HepG2 (cell line): ENCODE measurements around the gene PRICKLE3. TPM values are rescaled to one million over a fixed set of nuclear protein-coding genes. Genes with fewer than 3 reads are reported as not detected.
"Not testable (repeated sequence)": the region's sequence is repeated elsewhere in the genome, so short reads cannot be mapped to it uniquely, and the experiment has no call there.

Experiments
- ATAC-seq: fragments of 200-7000 bp; cut with Tn5 transposase; 3 replicates; pipeline ENCODE4 v1.9.1; 2020; ENCODE audit warnings: mild to moderate bottlenecking, moderate library complexity
- BruUV-seq: library from RNA; stranded (reverse); fragments of 400-500 nt; replicated peaks from 2 replicates; lab custom pipeline; 2021; lab: Mats Ljungman, UMichigan
- CTCF ChIA-PET: fragments of 300-600 bp; formaldehyde crosslinking; extraction: SDS; loops from one replicate; lab custom pipeline; 2021; ENCODE audit warnings: low total read pairs, inconsistent platforms, low intra/inter-chr PET ratio; lab: Yijun Ruan, JAX
- POLR2A ChIA-PET: fragments of 350-600 bp; sonication (Branson Sonifier 250); formaldehyde crosslinking; loops from one replicate; lab custom pipeline; 2020; ENCODE audit warnings: antibody characterized with exemption, inconsistent platforms; lab: Yijun Ruan, JAX
- DNase-seq: peaks from one replicate; pipeline ENCODE4 v3.0.0-alpha.2; 2015; ENCODE audit warnings: low spot score
- FAIRE-seq: peaks from 3 replicates; lab custom pipeline; 2011; peaks lifted over from hg19 to GRCh38; lab: Jason Lieb, UNC
- H2AFZ ChIP-seq: one replicate; pipeline ENCODE4 v1.6.1; 2011; ENCODE audit warnings: low read length, inconsistent platforms
- H3K27ac ChIP-seq: fragments of 300-600 bp; 3 replicates; pipeline ENCODE4 v1.8.0; 2011; ENCODE audit warnings: mixed run types, mild to moderate bottlenecking, mixed read lengths, low read length, inconsistent platforms; ENCODE audit not compliant: insufficient read depth; ENCODE audit errors: extremely low read length
- H3K27me3 ChIP-seq, 2 experiments: fragments of 200-600 bp in 1 of 2; 2 replicates in 1 of 2; 3 replicates in 1 of 2; pipeline versions ENCODE4 v1.6.0 to v1.8.0; 2011; ENCODE audit warnings: low read length in 2 of 2, mild to moderate bottlenecking in 2 of 2, moderate library complexity in 2 of 2, inconsistent platforms in 1 of 2; ENCODE audit not compliant: insufficient read depth in 2 of 2, control insufficient read depth in 1 of 2
- H3K36me3 ChIP-seq, 2 experiments: fragments of 200-600 bp in 1 of 2; replicated peaks in 1 of 2; 2 replicates in 1 of 2; 3 replicates in 1 of 2; pipeline versions ENCODE4 v1.5.1 to v1.8.0; 2011; ENCODE audit warnings: low read length in 2 of 2, inconsistent platforms in 1 of 2; ENCODE audit not compliant: insufficient read depth in 2 of 2, control insufficient read depth in 1 of 2
- H3K4me1 ChIP-seq: 2 replicates; pipeline ENCODE4 v1.5.1; 2012; ENCODE audit warnings: low read length, inconsistent platforms; ENCODE audit not compliant: insufficient read depth
- H3K4me2 ChIP-seq: 2 replicates; pipeline ENCODE4 v1.6.0; 2011; ENCODE audit warnings: low read depth, low read length, inconsistent platforms
- H3K4me3 ChIP-seq, 3 experiments: fragments of 200-600 bp in 1 of 3; sonication (generic), shearing (Covaris generic) in 1 of 3; replicated peaks in 1 of 3; 2 replicates each; pipeline ENCODE4 v1.5.1; 2011 to 2016; ENCODE audit warnings: low read length in 3 of 3, inconsistent platforms in 2 of 3, low read depth in 2 of 3, mild to moderate bottlenecking in 2 of 3, control low read depth in 1 of 3, mixed read lengths in 1 of 3; ENCODE audit not compliant: insufficient read depth in 1 of 3
- H3K79me2 ChIP-seq: one replicate; pipeline ENCODE4 v1.6.1; 2011; ENCODE audit warnings: low read length, inconsistent platforms; ENCODE audit not compliant: insufficient read depth
- H3K9ac ChIP-seq: 2 replicates; pipeline ENCODE4 v1.6.0; 2011; ENCODE audit warnings: mild to moderate bottlenecking, low read depth, low read length, inconsistent platforms; ENCODE audit not compliant: insufficient read depth
- H3K9me3 ChIP-seq: 2 replicates; pipeline ENCODE4 v1.5.1; 2012; ENCODE audit warnings: mild to moderate bottlenecking, low read length
- H4K20me1 ChIP-seq: 2 replicates; pipeline ENCODE4 v1.6.0; 2011; ENCODE audit warnings: inconsistent platforms, mild to moderate bottlenecking, low read length, moderate library complexity; ENCODE audit not compliant: insufficient read depth
- ZMYM3 ChIP-seq: sonication (generic); formaldehyde crosslinking; IDR thresholded peaks from 2 replicates; pipeline ENCODE4 v1.5.1; 2020; ENCODE audit warnings: mild to moderate bottlenecking, missing genetic modification reagents
- WGBS: methylation state at CpG from one replicate; pipeline ENCODE4 v1.1.6; 2017; ENCODE audit warnings: low lambda C conversion rate; 5-methylcytosine and 5-hydroxymethylcytosine counted together
- in situ Hi-C: cut with HindIII; loops from 2 replicates; pipeline ENCODE4 v1.10.0; 2017; ENCODE audit warnings: low pct_unique_long_range_greater_than_20kb; ENCODE audit not compliant: extremely low pct_ligation_motif_present
- intact Hi-C: fragments of 100-400 bp; cut with micrococcal nuclease; formaldehyde crosslinking; loops from one replicate; pipeline ENCODE4 v1.10.0; 2022; ENCODE audit not compliant: unreplicated experiment
- polyA plus RNA-seq, 8 experiments: library from polyadenylated mRNA; depleted of rRNA in 3 of 8; stranded (reverse) in 7 of 8; unstranded in 1 of 8; fragments of >200 nt; fragmentation: Illumina TruSeq in 4 of 8; extraction: Trizol in 4 of 8; gene quantifications; 2 replicates each; pipeline versions ENCODE4 v1.2.1 to v1.2.3, GENCODE V29; 2011 to 2016; ENCODE audit warnings: low read depth in 4 of 8, missing spikeins in 1 of 8, mixed read lengths in 1 of 8; ENCODE audit not compliant: insufficient read depth in 1 of 8
- small RNA-seq, 3 experiments: library from RNA; depleted of rRNA; stranded (forward); fragments of <200 nt; gene quantifications; one replicate each; pipeline ENCODE3, GENCODE V24; 2012; ENCODE audit warnings: low read depth in 2 of 3, low replicate concordance in 1 of 3; ENCODE audit not compliant: insufficient read length in 3 of 3, insufficient read depth in 2 of 3
- total RNA-seq, 5 experiments: library from RNA; depleted of rRNA; stranded (reverse); fragments of >200 nt; fragmentation: Illumina TruSeq; extraction: Trizol; gene quantifications; 2 replicates each; pipeline ENCODE4 v1.2.3, GENCODE V29; 2016; ENCODE audit warnings: low read depth in 1 of 5
- TF ChIP-seq, protein P1 (sequence below): sonication (generic); formaldehyde crosslinking; IDR thresholded peaks from 2 replicates; pipeline ENCODE4 v1.5.0; 2020; ENCODE audit warnings: mild to moderate bottlenecking, missing genetic modification reagents

The PRICKLE3 gene
- total and polyA plus RNA-seq, 2 of the 13 experiments (the other 11 are each of a cell fraction or from before 2014, with no cell fraction given): 2.6 TPM

DNA sequence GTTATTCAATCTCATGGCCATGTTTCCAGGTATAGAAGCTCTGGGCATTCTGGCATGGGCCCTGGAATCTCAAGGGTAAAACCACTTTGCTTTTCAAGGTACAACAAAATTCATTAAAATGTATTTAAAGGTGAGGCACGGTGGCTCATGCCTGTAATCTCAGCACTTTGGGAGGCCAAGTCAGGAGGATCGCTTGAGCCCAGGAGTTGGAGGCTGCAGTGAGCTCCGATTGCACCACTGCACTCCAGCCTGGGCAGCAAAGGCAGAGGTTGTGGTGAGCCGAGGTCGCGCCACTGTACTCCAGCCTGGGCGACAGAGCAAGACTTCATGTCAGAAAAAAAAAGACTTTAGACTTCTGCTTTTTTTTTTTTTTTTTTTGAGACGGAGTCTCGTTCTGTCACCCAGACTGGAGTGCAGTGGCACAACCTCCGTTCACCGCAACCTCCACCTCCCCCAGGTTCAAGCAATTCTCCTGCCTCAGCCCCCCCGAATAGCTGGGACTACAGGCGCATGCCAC, 58.4 kb downstream of the PRICKLE3 start:
- BruUV-seq, H4K20me1 ChIP-seq, DNase-seq, H3K36me3 ChIP-seq, H3K4me3 ChIP-seq, H3K9ac ChIP-seq, ATAC-seq, H3K9me3 ChIP-seq, FAIRE-seq, POLR2A ChIA-PET, CTCF ChIA-PET, H2AFZ ChIP-seq, in situ Hi-C loops, H3K27ac ChIP-seq, H3K4me1 ChIP-seq, H3K79me2 ChIP-seq, intact Hi-C loops, H3K27me3 ChIP-seq, H3K4me2 ChIP-seq: not testable (repeated sequence)
- TF ChIP-seq ZMYM3 (CRISPR knock-in tag): peak; percentile 30; the same call in 1 of the 2 replicates
- TF ChIP-seq, protein P1, sequence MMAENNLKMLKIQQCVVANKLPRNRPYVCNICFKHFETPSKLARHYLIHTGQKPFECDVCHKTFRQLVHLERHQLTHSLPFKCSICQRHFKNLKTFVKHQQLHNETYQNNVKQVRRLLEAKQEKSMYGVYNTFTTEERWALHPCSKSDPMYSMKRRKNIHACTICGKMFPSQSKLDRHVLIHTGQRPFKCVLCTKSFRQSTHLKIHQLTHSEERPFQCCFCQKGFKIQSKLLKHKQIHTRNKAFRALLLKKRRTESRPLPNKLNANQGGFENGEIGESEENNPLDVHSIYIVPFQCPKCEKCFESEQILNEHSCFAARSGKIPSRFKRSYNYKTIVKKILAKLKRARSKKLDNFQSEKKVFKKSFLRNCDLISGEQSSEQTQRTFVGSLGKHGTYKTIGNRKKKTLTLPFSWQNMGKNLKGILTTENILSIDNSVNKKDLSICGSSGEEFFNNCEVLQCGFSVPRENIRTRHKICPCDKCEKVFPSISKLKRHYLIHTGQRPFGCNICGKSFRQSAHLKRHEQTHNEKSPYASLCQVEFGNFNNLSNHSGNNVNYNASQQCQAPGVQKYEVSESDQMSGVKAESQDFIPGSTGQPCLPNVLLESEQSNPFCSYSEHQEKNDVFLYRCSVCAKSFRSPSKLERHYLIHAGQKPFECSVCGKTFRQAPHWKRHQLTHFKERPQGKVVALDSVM (CRISPR knock-in tag): peak; percentile 95
- WGBS: 3% methylated on average over 4 of the region's 13 CpGs

Small RNA genes lying within 50 kb of the gene (small RNA-seq; reads per million reads assigned to genes)
- 0 reads per million in 3 experiments for gene RN7SL262P

Other genes starting within 250 kb of the PRICKLE3 start
- 16.9 and 18.4 TPM in 2 replicates for gene OTUD5, start 228.8 kb downstream of the PRICKLE3 start, total RNA-seq (2016; rRNA removed; fragmentation: Illumina TruSeq; extraction: Trizol)
- gene OTUD5, start 228.8 kb downstream of the PRICKLE3 start, polyA plus RNA-seq (2011; rRNA removed): 42.2 and 44.8 TPM in 2 replicates
- 0.07 TPM in 1 of 2 replicates, not detected in the other for gene KCND1, start 214.5 kb downstream of the PRICKLE3 start, total RNA-seq (2016; rRNA removed; fragmentation: Illumina TruSeq; extraction: Trizol)
- gene KCND1, start 214.5 kb downstream of the PRICKLE3 start, polyA plus RNA-seq (2011; rRNA removed): 0.30 and 1.1 TPM in 2 replicates
- gene GRIPAP1, start 184.1 kb downstream of the PRICKLE3 start, total RNA-seq (2016; rRNA removed; fragmentation: Illumina TruSeq; extraction: Trizol): 15.0 and 16.1 TPM in 2 replicates
- gene GRIPAP1, start 184.1 kb downstream of the PRICKLE3 start, polyA plus RNA-seq (2011; rRNA removed): 22.6 and 24.7 TPM in 2 replicates
- gene TFE3, start 143.0 kb downstream of the PRICKLE3 start, total RNA-seq (2016; rRNA removed; fragmentation: Illumina TruSeq; extraction: Trizol): 8.8 and 12.3 TPM in 2 replicates
- gene TFE3, start 143.0 kb downstream of the PRICKLE3 start, polyA plus RNA-seq (2011; rRNA removed): 8.3 and 13.1 TPM in 2 replicates
- 0.89 and 1.3 TPM in 2 replicates for gene CCDC120, start 127.4 kb downstream of the PRICKLE3 start, total RNA-seq (2016; rRNA removed; fragmentation: Illumina TruSeq; extraction: Trizol)
- 3.2 and 3.7 TPM in 2 replicates for gene CCDC120, start 127.4 kb downstream of the PRICKLE3 start, polyA plus RNA-seq (2011; rRNA removed)
- 0.33 TPM in 1 of 2 replicates, not detected in the other for gene PRAF2, start 112.4 kb downstream of the PRICKLE3 start, total RNA-seq (2016; rRNA removed; fragmentation: Illumina TruSeq; extraction: Trizol)
- gene PRAF2, start 112.4 kb downstream of the PRICKLE3 start, polyA plus RNA-seq (2011; rRNA removed): 2.6 and 4.3 TPM in 2 replicates
- 14.0 and 16.4 TPM in 2 replicates for gene WDR45, start 106.5 kb downstream of the PRICKLE3 start, total RNA-seq (2016; rRNA removed; fragmentation: Illumina TruSeq; extraction: Trizol)
- gene WDR45, start 106.5 kb downstream of the PRICKLE3 start, polyA plus RNA-seq (2011; rRNA removed): 65.5 and 91.1 TPM in 2 replicates
- 18.7 and 21.5 TPM in 2 replicates for gene GPKOW, start 62.6 kb downstream of the PRICKLE3 start, total RNA-seq (2016; rRNA removed; fragmentation: Illumina TruSeq; extraction: Trizol)
- 22.6 and 26.2 TPM in 2 replicates for gene GPKOW, start 62.6 kb downstream of the PRICKLE3 start, polyA plus RNA-seq (2011; rRNA removed)
- gene MAGIX, start 23.6 kb downstream of the PRICKLE3 start, total RNA-seq (2016; rRNA removed; fragmentation: Illumina TruSeq; extraction: Trizol): 1.0 and 1.2 TPM in 2 replicates
- 0.37 and 0.63 TPM in 2 replicates for gene MAGIX, start 23.6 kb downstream of the PRICKLE3 start, polyA plus RNA-seq (2011; rRNA removed)
- gene PLP2, start 14.5 kb downstream of the PRICKLE3 start, total RNA-seq (2016; rRNA removed; fragmentation: Illumina TruSeq; extraction: Trizol): 0.18 and 0.40 TPM in 2 replicates
- 3.6 and 5.1 TPM in 2 replicates for gene PLP2, start 14.5 kb downstream of the PRICKLE3 start, polyA plus RNA-seq (2011; rRNA removed)
- gene SYP, start 13.8 kb upstream of the PRICKLE3 start, total RNA-seq (2016; rRNA removed; fragmentation: Illumina TruSeq; extraction: Trizol): 1.7 and 2.5 TPM in 2 replicates
- 2.0 and 4.4 TPM in 2 replicates for gene SYP, start 13.8 kb upstream of the PRICKLE3 start, polyA plus RNA-seq (2011; rRNA removed)
- gene CACNA1F, start 47.0 kb upstream of the PRICKLE3 start, total RNA-seq (2016; rRNA removed; fragmentation: Illumina TruSeq; extraction: Trizol): not detected in 2 replicates
- gene CACNA1F, start 47.0 kb upstream of the PRICKLE3 start, polyA plus RNA-seq (2011; rRNA removed): 0.03 and 0.09 TPM in 2 replicates
- gene CCDC22, start 49.1 kb upstream of the PRICKLE3 start, total RNA-seq (2016; rRNA removed; fragmentation: Illumina TruSeq; extraction: Trizol): 11.2 and 13.1 TPM in 2 replicates
- gene CCDC22, start 49.1 kb upstream of the PRICKLE3 start, polyA plus RNA-seq (2011; rRNA removed): 11.0 and 17.1 TPM in 2 replicates
- not detected in 2 replicates for gene FOXP3, start 78.3 kb upstream of the PRICKLE3 start, total RNA-seq (2016; rRNA removed; fragmentation: Illumina TruSeq; extraction: Trizol)
- gene FOXP3, start 78.3 kb upstream of the PRICKLE3 start, polyA plus RNA-seq (2011; rRNA removed): 0.04 and 0.07 TPM in 2 replicates
- 0.07 and 0.84 TPM in 2 replicates for gene PPP1R3F, start 83.4 kb upstream of the PRICKLE3 start, total RNA-seq (2016; rRNA removed; fragmentation: Illumina TruSeq; extraction: Trizol)
- gene PPP1R3F, start 83.4 kb upstream of the PRICKLE3 start, polyA plus RNA-seq (2011; rRNA removed): 0.46 and 0.82 TPM in 2 replicates
- not detected in 2 replicates for gene GAGE10, start 117.3 kb upstream of the PRICKLE3 start, total RNA-seq (2016; rRNA removed; fragmentation: Illumina TruSeq; extraction: Trizol)
- not detected in 2 replicates for gene GAGE10, start 117.3 kb upstream of the PRICKLE3 start, polyA plus RNA-seq (2011; rRNA removed)
- gene GAGE12J, start 135.7 kb upstream of the PRICKLE3 start, total RNA-seq (2016; rRNA removed; fragmentation: Illumina TruSeq; extraction: Trizol): not detected in 2 replicates
- not detected in 2 replicates for gene GAGE12J, start 135.7 kb upstream of the PRICKLE3 start, polyA plus RNA-seq (2011; rRNA removed)
- gene GAGE13, start 145.2 kb upstream of the PRICKLE3 start, total RNA-seq (2016; rRNA removed; fragmentation: Illumina TruSeq; extraction: Trizol): not detected in 2 replicates
- gene GAGE13, start 145.2 kb upstream of the PRICKLE3 start, polyA plus RNA-seq (2011; rRNA removed): not detected in 2 replicates